NCI-H2227 (cell line): ENCODE data around the gene SPOCK1.
"Not testable (repeated sequence)": the region's sequence is repeated elsewhere in the genome, so short reads cannot be mapped to it uniquely, and the experiment has no call there.

Experiments
- DNase-seq: peaks from one replicate; lab custom pipeline; 2025; ENCODE audit not compliant: unreplicated experiment; lab: John Stamatoyannopoulos, UW

Gene SPOCK1

DNA sequence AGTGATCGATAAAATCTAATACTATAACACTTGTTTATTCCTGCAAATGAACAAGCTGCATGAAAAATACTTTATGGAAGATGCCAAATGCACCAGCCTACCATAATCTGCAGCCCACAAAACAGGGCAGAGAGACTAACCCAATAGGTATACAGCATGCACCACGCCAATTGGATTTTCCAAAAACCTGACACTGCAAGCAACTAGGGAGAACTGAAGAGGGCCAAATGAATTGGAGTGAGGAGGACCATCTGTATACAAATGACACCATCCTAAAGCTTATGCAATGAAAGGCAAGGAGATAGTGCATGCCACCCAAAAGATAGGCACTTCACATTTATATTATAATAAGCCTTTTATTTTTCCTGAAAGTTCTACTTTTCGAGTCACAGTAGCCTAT lies 100.4 kb downstream of the SPOCK1 start:
- no peak for DNase-seq

DNA sequence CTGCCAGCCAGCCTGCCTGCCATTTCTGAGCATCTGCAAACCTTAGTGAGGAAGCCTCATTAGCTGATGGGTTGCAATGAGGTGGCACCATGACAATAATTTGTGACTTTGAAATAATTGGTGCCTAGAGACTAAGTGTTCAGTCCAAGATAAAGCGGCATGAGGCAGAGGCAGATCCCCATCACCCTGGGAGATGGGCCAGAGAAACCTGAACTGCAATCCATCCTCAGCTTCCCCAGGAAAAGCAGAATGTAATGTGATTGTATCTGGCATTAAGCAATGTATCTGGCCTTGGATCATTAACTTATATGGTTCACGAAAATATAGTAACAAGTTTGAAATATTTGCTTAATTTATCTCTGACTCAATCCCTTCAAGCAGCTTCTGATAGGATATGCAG lies 101.0 kb downstream of the SPOCK1 start:
- DNase-seq = no peak

DNA sequence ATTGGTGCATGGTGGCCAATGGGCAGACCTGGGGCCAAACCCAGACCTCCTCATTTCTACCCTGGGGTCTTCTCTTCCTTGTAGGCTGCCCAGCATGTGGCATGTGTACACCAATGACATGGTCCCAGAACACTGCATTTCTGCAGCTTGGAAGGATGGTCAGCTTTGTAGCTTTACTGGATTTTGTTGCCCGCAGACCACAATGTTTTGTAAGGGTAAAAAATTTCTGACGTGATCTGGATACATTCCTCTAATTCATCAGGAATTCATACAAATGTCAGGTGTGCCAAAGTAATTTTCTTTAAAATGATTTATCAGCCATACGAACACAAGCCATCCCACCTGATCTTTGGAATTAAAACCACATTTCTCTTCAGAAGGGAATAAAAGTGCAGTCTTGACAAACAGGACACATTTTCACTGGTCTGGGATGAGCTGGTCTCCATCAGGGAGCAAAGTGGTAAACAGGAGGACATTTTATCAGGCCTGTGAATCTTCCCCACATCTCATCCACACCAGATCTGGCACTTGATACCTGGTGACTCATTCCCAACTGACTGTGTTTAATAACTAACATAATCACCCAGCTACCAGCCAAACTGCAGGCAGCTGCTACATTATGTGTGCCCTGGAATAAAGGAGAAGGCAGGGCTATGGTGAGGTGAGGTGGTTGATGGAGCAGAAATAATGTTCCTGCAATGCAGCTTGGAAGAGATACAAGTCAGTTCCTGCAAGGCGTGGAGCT lies 103.9 kb downstream of the SPOCK1 start:
- DNase-seq = peak; percentile 18

DNA sequence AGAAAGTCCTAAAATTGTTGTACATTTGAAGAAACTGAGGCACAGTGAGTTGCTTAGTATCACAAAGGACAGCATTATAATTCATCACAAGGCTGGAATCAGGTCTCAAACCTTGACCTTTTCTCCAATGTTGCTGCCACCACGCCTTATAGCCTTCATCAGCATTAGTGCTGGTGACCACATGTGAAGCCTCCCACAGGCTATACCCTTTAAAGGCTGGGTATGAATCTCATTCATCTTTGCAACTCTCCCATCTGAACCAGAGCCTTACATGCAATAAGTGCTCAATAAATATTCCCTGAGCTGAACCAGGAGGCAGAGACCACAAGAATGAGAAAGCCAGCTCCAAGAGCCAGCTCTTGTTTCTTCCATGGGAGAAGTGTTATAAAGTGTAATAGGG lies 104.7 kb downstream of the SPOCK1 start:
- DNase-seq = no peak

DNA sequence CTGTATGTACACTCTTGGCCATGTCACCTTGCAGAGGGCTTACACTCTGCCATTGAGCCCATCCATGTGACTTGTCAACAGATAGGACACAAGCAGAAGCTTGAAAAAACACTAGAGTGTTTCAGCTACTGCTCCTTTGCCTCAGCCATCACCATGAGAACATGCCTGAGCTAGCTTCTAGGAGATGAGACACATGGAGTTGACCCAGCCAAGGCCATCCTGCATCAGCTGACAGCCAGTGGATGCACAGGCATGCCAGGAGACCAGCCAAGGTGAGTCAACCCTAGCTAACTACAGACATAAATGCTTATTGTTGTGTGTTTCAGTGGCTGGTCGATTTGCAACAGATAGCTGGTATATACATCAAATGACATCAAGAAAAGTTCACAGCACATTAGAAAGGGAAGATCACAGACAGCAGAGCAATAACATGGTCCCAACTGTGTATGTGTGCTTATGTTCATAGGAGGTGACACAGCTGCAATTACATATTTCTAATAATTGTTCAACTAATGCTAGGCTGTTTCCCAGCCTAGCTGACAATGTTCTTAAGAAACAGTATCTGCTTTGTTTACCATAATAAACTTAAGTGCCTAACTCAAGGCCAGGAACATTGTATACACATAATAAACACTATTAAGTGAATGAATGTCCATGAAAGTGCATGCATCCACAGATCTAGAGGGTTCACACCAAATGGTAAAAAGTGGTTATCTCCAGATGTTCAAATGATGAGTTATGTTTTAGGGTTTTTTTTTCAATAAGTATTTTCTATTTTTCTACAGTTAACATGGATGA lies 105.7 kb downstream of the SPOCK1 start:
- no peak for DNase-seq

DNA sequence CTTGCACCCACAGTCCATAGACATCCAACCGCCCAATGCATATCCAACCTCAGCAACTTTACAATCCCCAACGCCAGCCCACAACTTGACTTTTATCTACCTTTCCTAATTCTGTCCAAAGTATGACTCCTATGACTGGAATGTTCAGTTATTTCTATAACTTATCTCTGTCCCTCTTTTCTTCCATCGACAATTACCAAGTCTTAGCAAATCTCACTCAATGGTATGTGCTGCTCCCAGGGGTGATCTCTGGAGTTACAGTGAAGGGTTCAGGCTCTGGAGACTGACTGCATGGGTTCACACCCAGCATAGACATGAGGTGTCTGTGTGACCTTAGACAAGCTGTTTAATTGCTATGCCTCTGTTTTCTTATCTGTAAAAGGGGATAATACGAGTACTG lies 106.9 kb downstream of the SPOCK1 start:
- DNase-seq = no peak

DNA sequence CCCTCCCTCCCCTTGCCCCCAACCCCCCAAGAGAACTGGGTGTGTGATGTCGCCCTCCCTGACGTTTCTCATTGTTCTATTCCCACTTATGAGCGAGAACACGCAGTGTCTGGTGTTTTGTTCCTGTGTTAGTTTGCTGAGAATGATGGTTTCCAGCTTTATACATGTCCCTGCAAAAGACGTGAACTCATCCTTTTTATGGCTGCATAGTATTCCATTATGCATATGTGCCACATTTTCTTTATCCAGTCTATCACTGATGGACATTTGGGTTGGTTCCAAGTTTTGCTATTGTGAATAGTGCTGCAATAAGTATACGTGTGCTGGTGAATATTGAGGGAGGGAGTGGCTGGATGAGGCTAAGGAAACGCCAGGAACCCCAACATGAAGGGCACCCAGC lies 108.1 kb downstream of the SPOCK1 start:
- DNase-seq = not testable (repeated sequence)

DNA sequence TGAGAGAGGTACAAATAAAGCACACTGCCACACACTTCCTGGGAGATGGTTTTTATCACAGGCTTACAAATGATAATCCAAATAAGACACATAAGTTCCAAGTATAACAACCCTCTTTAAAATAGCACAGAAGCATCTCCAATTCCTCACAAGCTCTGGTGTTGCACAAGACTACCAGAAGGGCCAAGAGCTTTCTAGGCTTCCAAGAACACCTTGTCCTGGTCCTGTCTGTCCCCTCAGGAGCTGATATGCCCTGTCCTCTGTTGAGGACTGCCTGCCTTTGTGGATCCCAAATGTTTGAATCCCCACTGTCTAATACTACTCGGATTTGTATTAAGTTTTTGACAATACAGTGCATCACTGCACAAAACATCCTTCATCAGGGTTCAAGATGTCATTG lies 110.1 kb downstream of the SPOCK1 start:
- no peak for DNase-seq

DNA sequence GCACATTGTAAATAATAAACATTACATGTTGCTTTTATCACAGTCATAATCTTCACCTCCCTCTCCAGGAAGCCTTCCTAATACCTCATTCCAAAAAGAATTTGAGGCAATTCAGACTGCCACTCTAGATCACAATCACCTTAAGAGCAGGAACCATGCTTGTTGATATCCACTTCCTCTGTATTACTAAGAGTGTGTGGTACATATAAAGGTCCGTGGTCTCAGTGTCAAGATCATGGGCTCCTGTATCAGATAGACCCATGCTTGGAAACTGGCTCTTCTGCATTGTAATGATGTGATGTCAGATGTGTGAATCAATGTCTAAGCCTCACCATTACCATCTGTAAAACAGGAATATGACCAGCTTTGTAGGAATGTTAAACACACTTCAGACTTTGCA lies 114.1 kb downstream of the SPOCK1 start:
- DNase-seq = no peak

DNA sequence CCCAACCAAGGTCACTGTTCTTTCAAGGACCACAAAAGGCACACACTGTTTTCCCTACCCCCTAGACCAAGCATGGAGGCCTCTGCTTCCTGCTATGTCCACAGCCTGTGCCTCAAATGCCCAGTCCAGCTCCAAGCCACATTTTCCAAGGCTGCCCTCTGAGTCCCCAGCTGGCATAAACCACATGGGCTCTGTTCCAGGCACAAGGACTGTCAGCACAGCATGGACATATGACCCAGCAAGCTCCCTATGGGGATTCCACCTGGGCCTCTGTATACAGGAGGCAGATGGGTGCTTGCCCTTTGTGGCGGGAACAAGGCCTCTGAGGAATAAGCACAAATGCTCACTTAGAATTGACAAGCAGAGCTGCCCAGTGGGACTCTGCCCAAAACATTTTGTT lies 115.2 kb downstream of the SPOCK1 start:
- DNase-seq = no peak

DNA sequence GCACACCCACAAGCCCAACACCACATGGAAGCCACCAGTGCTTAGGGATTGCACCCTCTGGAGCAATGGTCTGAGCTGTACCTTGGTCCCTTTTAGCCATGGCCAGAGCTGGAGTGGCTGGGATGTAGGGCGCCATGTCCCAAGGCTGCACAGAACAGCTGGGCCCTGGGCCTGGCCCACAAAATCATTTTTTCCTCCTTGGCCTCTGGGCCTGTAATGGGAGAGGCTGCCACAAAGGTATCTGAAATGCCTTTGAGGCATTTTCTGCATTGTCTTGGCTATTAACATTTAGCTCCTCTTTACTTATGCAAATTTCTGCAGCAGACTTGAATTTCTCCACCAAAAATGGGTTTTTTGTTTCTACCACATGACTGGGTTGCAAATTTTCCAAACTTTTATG lies 117.6 kb downstream of the SPOCK1 start:
- DNase-seq = no peak

DNA sequence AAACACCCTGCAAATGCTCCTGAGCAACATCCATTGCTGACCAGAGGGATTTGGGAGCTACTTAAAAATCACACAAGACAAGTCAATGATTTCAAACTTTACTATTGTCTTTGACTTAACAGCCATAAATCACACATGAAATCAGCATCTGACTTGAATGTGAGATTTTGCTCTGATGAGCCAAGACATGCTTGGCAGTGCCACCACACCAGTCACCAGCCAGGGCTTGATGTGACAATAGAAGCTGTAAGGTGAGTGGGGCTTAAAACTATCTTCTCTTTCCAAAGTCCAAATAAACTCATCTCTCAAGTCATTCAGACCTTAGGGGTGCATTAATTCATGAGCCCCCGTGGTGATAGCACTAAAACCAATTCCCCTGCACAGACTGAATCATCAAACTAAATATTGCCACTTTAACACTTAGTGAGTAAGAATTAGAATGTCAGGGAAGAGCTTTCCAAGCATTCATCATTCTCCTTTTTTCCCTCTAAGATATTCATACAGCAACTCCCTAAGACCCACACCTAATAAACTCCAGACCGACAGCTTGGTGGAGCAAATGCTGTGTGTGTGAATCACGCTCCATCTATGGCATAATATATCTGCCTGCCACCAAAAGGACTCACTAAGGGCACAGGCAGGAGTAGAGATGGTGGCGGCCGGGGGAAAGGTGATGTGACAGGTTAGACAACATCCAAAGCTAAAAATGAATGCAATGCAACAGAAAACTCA lies 119.4 kb downstream of the SPOCK1 start:
- no peak for DNase-seq

DNA sequence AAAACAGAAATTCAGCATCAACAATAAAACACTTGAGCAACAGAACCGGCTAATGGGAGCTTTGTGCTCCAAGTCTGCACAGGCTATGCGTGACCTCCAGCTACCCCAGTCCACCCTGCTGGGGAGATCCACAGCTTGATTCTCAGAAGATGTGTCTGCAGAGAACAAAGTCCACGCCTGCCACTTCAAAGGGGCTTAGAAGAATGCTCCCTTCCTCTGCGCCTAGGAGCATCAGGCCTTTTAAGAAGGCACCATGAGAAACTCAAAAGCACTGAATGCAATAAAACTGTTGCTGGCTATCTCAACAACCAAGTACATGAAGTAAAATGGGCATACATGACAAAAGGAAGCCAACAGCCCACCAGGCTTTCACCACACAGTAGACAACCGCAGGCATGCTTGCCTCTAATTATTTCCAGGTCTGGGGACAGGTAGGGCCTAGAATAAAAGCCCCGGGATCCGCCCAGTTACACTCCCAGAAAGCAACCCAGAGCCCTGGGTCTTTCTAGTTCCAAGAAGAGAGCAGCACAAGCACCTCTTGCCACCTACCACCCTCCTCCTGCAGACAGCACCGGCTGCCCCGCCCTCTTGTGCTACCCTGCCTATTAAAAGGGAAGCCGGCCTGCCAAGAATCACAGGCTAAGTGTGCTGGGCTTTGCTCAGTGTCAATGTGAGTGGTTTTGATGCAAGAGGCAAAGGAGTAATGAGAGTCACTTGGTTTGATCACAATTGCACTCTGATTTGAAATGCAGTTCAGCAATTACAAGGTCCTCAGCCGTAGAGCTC lies 123.2 kb downstream of the SPOCK1 start:
- DNase-seq = peak; percentile 78

DNA sequence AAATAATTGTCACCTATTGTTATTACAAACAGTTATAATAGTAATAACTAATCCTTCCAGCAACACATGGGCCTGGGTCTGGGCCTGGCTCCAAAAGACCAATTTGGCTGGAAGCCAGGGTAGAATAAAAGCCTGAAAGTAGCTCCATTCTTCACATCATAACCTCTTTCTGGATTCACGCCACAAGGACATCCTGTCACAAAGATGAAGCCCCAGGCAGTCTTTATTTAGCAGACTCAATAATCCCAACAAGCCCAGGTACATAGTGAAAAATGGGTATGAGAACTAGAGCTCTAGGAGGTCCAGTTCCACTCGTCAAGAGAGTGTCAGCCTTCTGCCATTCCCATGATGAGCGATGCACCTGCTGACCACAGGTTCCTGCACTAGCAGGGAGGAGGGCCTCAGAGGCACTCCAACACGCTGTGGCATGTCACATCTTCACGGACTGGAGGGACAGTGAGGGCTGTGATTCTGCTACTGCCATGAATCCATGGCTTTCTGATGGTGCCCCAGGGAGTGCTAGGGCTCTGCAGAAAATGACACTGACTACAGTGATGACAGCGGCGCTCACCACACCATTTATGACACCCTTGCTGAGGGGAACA lies 124.9 kb downstream of the SPOCK1 start:
- DNase-seq = peak; percentile 25

DNA sequence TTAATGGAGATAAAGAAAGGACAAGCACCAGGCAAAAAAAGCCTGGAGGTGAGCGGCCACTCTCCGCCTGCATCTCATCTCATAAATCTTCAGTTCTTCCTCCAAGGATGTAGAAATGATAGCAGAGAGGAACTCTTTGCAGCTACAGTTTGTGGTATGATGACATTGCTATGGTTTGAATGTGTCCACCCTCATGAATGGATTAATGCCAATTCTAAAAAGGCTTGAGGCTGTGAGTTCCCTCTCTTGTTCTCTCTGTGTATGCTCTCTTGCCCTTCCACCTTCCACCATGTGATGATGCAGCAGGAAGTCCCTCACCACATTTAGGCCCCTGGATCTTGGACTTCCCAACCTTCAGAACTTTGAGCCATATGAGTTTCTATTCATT lies 126.4 kb downstream of the SPOCK1 start:
- DNase-seq = no peak

DNA sequence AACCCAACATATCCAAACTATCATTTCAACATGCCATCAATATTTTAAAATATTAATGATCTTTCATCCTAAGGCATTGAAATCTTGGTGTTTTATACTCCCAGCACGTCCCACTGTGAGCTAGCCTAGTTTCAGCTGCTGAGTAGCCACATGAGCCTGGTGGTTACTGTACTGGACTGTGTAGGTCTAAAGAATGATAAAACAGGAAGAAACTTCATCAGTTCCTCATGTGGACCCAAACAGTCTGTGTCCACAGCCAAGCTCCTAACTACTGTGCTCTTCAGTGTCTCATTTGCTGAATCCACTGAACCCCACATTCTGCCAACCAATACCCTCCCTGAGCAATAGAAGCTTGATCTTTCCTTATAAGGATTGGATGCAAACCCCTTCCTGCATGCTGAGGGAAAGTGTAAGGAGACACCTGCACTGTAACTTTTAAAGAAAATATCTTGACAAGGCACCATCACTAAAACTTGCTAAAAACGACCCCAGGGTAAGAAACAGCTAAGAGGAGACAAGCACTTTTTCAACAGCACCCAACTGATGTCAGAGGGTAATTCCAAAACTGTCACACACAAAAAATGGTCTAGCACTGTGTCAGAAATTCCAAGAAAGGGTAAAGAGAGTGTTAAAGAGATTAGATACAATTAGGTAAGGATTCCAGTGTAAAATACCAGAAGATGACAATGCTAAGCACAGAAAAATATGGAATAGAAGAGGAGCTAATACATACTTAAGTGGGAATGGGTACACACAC lies 126.9 kb downstream of the SPOCK1 start:
- no peak for DNase-seq

DNA sequence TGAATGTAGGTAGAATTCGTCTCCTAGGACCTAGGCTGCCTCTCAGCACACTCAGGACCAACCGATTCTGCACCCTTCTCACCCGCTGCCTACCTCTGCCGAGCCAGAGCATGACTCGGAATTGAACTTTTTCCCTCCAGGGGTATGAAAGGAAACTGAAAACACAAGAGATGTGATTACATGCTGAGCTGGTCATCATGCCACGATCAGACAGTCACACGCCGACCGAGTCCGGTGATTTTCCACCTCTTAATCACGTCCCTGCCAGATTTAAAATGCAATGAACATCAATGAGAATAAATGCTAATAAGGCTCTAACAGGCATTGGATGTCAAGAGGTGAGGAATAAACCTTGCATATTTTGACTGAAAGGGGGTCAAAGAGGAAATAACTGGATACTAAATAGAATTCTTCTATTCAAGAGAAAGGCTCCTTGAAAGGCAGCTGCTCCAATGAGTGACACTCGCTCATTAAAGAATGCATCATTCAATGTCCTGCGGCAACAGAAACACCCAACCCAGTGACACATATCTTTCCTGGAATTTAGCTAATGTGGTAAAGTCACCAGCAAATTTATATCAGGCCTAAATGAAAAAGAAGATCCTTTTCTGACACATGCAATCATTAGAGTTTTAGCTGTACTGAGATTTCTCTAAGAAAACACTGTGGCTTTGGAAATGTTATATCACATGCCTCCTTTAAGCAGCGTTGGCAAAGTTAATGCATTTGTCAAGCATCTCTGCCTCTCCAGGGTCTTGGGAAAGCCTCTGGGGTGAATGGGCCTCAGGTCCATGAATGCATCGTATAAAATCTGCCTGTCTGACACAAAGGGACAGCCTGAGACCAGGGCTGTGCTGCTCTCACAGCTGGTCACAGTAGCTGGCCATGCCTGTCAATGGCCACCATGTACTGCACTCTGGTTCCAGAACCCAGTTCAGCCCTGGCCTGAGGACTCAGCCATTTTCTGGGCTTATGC lies 128.7 kb downstream of the SPOCK1 start:
- DNase-seq = no peak

DNA sequence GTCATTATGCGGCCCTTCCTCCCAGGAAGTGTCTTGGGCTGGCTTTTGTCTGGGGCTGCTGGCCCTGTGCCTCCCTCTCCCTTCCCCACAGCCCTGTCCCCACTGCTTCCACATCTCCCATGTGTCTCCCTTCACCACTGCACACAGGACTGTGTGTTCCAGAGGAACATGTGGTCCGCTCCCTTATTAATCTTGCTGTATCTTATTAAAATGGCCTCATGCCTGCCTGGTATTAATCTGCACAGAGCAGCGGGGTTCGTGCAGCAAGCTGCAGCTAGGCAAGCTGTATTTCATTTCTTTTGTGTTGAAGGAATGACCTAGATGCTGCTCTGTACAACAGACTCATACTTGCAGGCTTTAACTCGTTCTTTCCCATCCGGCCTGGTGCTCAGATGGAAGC lies 130.5 kb downstream of the SPOCK1 start:
- DNase-seq = no peak

DNA sequence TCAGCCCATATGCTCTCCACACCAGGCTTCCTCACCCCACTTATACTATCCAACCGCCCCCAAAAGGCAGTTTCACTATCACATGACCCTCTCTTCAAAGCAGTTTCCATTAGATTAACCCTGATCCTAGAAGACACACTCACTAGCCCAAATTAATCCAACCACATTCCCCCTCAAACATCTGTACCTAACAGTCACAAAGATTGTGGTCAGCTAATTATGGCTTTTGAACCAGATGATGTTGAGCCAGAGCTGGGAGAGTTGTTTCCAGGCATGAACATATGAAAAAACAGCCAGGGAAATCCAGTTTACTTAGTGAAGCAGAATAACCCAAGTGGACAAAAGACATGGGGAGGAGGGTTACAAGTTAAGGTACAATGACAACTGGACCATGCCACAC lies 131.2 kb downstream of the SPOCK1 start:
- no peak for DNase-seq
